Suprapubic skin (tissue), 4 donors: ENCODE measurements around the gene RNF114. TPM values are rescaled to one million over a fixed set of nuclear protein-coding genes. Genes with fewer than 3 reads are reported as not detected.

Source experiments
- DNase-seq, 2 donors: peaks; one replicate each; pipeline ENCODE4 v3.0.0-alpha.2; 2019; ENCODE audit warnings: low spot score in 2 of 2
- H3K27ac ChIP-seq: fragments of 200-600 bp; sonication (generic); one replicate; pipeline ENCODE4 v1.5.1; 2019
- H3K27me3 ChIP-seq: fragments of 200-600 bp; sonication (generic); one replicate; pipeline ENCODE4 v1.5.1; 2019
- H3K36me3 ChIP-seq: fragments of 200-600 bp; sonication (generic); one replicate; pipeline ENCODE4 v1.5.1; 2019
- H3K4me1 ChIP-seq: fragments of 200-600 bp; sonication (generic); one replicate; pipeline ENCODE4 v1.5.1; 2019
- H3K4me3 ChIP-seq: fragments of 200-600 bp; sonication (generic); one replicate; pipeline ENCODE4 v1.5.1; 2019; ENCODE audit warnings: mild to moderate bottlenecking
- H3K9me3 ChIP-seq: fragments of 200-600 bp; sonication (generic); one replicate; pipeline ENCODE4 v1.5.1; 2019
- CTCF ChIP-seq, 2 donors: fragments of 200-600 bp in 1 of 2; fragments of 450-650 bp in 1 of 2; sonication (generic) in 1 of 2; IDR thresholded peaks; one replicate each; pipeline ENCODE4 v1.5.1; 2016 to 2019; ENCODE audit warnings: antibody characterized with exemption in 2 of 2, mild to moderate bottlenecking in 1 of 2, moderate library complexity in 1 of 2
- EP300 ChIP-seq: sonication (generic); formaldehyde crosslinking; IDR thresholded peaks from one replicate; pipeline ENCODE4 v1.6.1; 2017; ENCODE audit warnings: antibody characterized with exemption
- POLR2AphosphoS5 ChIP-seq, 3 donors: sonication (generic); formaldehyde crosslinking; IDR thresholded peaks; one replicate each; pipeline ENCODE4 v1.6.1; 2017; ENCODE audit warnings: antibody characterized with exemption in 3 of 3
- WGBS: methylation state at CpG from one replicate; pipeline ENCODE4 v1.1.5; 2018; 5-methylcytosine and 5-hydroxymethylcytosine counted together
- total RNA-seq, 4 donors: library from RNA; depleted of rRNA; stranded (reverse); fragments of >200 nt; gene quantifications; one replicate each; pipeline ENCODE4 v1.1.0, GENCODE V29; 2016

RNF114 gene
- total RNA-seq, 4 donors from 2014 or later, result 134 to 150 (median 138) TPM

GRCh38 chr20:50003253-50003656, 67.1 kb downstream of the RNF114 start:
- Histone ChIP-seq H3K36me3 (no peaks in the 10 kb centered on the region), H3K4me3 (no peak overlapping the region), H3K27ac (no peak overlapping the region), H3K9me3 (no peaks in the 10 kb centered on the region), H3K4me1 (no peaks in the 10 kb centered on the region), H3K27me3 (no peaks in the 10 kb centered on the region)
- WGBS, result 72% methylated on average over 4 of the region's 4 CpGs
- TF ChIP-seq POLR2AphosphoS5 (IDR thresholded peaks at IDR 0.05) (no peak), EP300 (no peak), CTCF (IDR thresholded peaks at IDR 0.05) (no peak)
- DNase-seq, result no peak

Other genes with a start within 250 kb of the RNF114 start
- gene B4GALT5, start 222.5 kb upstream of the RNF114 start, total RNA-seq, result 10 to 100 TPM in 2 of 4 donors, 1 to 10 TPM in 2; 8.8 to 12.7 (median 10.1) TPM
- gene SLC9A8, start 123.6 kb upstream of the RNF114 start, total RNA-seq, result 10 to 100 TPM in 2 of 4 donors, 1 to 10 TPM in 2; 5.7 to 15.6 (median 9.2) TPM
- 1 to 10 TPM; 7.3 to 9.3 (median 8.7) TPM for gene SPATA2, start 20.9 kb upstream of the RNF114 start, total RNA-seq
- 1 to 10 TPM in 3 of 4 donors, under 1 TPM in 1; 0.56 to 4.1 (median 1.4) TPM for gene SNAI1, start 46.6 kb downstream of the RNF114 start, total RNA-seq
- gene UBE2V1, start 176.8 kb downstream of the RNF114 start, total RNA-seq, result 100 to 1,000 TPM in 2 of 4 donors, 10 to 100 TPM in 2; 80.5 to 162 (median 99.0) TPM
- gene PEDS1, start 217.3 kb downstream of the RNF114 start, total RNA-seq, result 10 to 100 TPM; 30.5 to 82.2 (median 57.3) TPM